ENCODE results near the gene CHERP.

DNA sequence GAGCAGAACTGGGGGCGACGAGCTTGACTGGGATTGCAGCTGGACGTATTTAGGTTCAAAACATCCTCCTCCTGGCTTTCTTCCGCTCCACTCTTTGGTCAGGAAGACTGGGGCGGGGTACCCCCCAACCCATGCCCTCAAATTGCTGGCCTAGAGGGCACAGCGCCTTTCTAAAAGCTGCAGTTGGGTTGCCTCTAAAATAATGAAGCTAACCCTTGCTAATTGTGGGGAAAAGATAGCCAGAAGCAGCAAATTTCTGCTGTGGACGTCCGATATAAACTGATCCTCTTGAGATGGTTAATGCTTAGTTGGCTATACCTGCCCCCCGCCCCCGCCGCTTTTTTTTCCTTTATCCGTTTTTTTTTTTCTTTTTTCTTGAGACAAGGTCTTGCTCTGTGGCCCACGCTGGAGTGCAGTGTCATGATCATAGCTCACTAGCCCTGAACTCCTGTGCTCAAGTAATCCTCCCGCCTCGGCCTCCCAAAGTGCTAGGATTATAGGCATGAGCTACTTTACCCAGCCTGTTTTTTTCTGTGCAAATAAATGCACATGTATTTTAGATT lies 754 bp upstream of the CHERP start:
- TF ChIP-seq, protein P1, sequence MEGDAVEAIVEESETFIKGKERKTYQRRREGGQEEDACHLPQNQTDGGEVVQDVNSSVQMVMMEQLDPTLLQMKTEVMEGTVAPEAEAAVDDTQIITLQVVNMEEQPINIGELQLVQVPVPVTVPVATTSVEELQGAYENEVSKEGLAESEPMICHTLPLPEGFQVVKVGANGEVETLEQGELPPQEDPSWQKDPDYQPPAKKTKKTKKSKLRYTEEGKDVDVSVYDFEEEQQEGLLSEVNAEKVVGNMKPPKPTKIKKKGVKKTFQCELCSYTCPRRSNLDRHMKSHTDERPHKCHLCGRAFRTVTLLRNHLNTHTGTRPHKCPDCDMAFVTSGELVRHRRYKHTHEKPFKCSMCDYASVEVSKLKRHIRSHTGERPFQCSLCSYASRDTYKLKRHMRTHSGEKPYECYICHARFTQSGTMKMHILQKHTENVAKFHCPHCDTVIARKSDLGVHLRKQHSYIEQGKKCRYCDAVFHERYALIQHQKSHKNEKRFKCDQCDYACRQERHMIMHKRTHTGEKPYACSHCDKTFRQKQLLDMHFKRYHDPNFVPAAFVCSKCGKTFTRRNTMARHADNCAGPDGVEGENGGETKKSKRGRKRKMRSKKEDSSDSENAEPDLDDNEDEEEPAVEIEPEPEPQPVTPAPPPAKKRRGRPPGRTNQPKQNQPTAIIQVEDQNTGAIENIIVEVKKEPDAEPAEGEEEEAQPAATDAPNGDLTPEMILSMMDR (conservative IDR thresholded peaks at IDR 0.05 in 1 of 2, IDR thresholded peaks at IDR 0.05 in 1 of 2; ENCODE audit: extremely low read depth in 1 of 2, insufficient read depth in 1 of 2, low read depth in 1 of 2, low read length in 2 of 2), result no peak
- no peak for TF ChIP-seq EZH2 (IDR thresholded peaks at IDR 0.05; ENCODE audit: borderline replicate concordance, low read length)

All from mammary epithelial cell (primary cell).